HG03039 (cell line): ENCODE results near the gene CRELD2.
A peak's percentile ranks its signal among the peaks of the same experiment; 100 is the strongest.

Source experiments
- ATAC-seq: cut with Tn5 transposase; IDR thresholded peaks from one replicate; pipeline ENCODE4 v1.9.1; 2021; ENCODE audit warnings: mild to moderate bottlenecking, moderate library complexity; ENCODE audit not compliant: unreplicated experiment

The CRELD2 gene, protein sequence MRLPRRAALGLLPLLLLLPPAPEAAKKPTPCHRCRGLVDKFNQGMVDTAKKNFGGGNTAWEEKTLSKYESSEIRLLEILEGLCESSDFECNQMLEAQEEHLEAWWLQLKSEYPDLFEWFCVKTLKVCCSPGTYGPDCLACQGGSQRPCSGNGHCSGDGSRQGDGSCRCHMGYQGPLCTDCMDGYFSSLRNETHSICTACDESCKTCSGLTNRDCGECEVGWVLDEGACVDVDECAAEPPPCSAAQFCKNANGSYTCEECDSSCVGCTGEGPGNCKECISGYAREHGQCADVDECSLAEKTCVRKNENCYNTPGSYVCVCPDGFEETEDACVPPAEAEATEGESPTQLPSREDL

DNA sequence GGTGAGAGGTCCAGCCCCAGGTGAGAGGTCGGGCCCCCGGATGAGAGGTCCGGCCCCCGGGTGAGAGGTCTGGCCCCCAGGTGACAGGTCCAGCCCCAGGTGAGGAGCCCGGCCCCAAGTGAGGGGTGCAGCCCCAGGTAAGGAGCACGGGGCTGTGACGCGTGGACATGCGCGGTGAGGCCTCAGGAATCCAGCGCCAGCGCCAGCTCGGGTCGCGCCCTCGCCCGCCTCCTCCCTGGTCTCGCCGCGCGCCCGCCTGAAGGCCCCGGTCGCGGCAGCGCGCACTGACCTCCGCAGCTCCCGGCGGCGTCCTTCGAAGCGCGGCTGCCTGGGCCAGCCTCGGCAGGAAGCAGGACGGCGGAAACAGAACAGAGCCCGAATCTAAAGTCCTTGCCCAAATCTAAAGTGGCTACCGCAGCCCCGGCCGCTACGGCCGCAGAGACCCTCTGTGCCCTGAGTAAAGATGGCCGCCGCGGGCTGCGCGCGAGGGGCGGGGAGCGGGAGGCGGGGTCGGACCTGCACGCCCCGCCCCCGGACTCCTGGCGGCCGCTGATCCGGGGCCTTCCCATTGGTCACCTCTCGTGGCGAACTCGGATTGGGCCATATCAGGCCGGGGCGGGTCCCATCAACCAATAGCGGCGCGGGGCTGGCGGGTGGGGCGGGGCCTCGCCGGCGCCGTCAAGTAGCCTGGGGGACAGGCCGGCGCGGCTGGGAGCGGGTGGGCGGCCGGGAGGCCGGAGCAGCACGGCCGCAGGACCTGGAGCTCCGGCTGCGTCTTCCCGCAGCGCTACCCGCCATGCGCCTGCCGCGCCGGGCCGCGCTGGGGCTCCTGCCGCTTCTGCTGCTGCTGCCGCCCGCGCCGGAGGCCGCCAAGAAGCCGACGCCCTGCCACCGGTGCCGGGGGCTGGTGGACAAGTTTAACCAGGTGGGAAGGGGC is at the start of gene CRELD2, which contains the start of gene ALG12:
CRELD2 (plus strand) TSS at position 661 of the 937 bp plus-strand sequence; CDS start at position 797, 136 bp downstream.
ALG12 (minus strand) TSS at position 465 of the 937 bp plus-strand sequence. CDS start 4,673 bp downstream, outside the sequence.
- ATAC-seq: peak; percentile 87

DNA sequence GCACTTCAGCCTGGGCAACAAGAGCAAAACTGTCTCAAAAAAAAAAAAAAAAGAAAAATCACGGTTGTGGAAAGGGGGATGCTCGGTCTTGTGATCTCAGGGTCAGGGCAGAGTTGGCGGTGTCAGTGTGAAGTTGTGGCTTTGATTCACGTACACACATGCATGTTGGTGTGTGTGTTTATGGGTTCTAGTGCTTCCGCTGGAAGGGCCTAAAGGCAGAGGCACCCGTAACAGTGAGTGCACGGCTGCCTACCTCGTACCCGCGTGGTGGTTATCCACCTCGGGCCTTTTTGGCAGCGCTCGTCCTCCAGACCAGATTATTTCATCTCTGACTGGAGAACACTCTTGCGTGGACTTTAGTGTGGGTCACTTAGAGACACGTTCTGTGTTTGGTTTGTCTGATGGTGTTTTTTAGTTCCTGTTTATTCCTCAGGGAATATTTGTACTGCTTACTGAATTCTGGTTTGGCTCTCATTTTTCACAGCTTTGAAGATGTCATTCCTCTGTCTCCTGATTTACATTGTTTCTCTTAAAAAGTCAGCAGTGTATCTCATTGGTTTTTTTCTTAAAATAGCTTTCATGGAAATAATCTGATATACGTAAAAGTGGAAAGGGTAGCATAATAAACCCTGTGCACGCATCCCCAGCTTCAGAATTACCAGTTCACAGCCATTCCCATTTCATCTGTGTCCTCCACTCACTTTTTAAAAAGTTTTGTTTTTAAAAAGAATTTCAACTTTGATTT is 49.2 kb upstream of the CRELD2 start:
- no peak for ATAC-seq

DNA sequence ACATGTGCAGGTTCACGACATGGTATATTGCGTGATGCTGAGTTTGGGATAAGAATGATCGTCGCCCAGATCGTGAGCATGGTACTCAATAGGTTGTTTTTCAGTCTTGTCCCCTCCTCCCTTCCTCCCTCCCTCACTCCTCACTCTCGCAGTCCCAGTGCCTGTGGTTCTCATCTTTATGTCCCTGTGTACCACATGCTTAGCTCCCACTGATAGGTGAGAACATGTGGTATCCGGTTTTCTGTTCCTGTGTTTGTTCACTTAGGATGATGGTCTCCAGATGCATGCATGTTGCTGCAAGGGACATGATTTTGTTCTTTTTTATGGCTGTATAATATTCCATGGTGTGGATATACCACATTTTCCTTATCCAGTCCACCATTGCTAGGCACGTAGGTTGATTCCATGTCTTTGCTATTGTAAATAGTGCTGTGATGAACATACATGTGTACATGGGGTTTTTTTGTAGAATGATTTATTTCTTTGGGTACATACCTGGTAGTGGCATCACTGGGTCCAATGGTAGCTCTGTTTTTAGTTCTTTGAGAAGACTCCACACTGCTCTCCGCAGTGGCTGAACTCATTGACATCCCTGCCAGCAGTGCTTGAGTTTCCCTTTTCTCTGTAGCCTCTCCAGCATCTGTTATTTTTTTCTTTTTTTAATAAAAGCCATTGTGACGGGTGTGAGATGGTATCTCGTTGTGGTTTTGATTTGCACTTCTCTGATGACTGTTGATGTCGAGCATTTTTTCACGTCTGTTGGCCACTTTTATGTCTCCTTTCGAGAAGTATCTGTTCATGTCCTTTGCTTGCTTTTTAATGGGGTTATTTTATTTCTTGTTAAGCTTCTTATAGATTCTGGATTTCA is 48.4 kb upstream of the CRELD2 start:
- no peak for ATAC-seq

DNA sequence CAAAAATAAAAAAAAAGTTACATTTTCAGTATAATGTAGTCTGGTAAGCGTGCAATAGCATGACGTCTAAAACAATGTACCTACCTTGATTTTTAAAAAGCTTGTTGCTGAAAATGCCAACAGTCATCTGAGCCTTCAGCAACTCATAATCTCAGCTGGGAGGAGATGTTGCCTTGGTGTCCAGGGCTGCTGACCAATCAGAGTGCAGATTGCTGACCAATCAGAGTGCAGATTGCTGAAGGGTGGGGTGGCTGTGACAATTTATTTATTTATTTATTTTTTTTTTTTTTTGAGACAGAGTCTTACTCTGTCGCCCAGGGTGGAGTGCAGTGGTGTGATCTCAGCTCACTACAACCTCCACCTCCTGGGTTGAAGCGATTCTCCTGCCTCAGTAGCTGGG is 47.0 kb upstream of the CRELD2 start:
- no peak for ATAC-seq

DNA sequence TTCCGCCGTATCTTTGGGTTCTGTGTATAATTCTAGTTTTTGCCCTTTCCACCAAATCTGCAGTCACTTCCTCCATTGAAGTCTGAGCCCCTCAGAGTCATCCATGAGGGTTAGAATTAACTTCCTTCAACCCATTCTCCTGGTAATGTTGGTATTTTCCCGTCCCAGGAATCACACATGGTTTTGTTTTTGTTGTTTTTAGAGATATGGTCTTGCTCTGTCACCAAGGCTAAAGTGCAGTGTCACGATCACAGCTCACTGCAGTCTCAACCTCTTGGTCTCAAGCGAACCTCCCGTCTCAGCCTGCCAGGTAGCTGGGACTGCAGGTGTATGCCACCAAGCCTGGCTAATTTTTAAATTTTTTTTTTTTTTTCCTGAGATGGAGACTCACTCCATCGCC is 46.1 kb upstream of the CRELD2 start:
- ATAC-seq: no peak

DNA sequence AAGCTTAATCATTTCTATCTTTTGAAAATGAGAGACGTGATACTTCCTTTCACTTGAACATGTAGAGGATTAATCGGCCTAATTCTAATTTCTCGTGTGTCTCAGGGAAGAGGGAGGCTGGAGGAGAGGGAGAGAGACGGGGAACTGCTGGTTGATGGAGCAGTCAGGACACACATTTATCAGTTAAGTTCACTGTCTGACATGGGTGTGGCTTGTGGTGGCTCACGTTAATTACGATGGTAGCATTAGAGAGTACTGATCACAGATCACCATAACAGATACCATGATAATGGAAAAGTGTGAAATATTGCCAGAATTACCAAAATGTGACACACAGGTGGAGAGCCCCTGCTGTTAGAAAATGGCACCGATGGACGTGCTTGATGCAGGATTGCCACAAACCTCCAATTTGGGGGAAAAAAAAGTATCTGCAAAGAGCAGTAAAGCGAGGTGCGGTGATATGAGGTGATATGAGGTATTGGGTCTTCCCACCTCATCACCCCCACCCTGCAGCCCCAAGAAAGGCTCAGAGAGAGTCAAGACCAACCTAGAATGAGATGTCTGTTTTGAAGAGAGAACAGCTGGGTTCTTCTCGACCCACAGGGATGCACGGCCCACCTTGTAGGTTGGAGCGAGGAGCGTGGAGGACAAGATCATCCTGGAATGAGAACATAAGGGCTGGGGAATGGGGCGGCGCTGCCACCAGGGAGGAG is 45.0 kb upstream of the CRELD2 start:
- no peak for ATAC-seq

- ATAC-seq: no peak
These were observed 40.8 kb upstream of the CRELD2 start for GRCh38 chr22:49877642-49878041.

GRCh38 chr22:49878206-49878605 is 40.2 kb upstream of the CRELD2 start:
- no peak for ATAC-seq

DNA sequence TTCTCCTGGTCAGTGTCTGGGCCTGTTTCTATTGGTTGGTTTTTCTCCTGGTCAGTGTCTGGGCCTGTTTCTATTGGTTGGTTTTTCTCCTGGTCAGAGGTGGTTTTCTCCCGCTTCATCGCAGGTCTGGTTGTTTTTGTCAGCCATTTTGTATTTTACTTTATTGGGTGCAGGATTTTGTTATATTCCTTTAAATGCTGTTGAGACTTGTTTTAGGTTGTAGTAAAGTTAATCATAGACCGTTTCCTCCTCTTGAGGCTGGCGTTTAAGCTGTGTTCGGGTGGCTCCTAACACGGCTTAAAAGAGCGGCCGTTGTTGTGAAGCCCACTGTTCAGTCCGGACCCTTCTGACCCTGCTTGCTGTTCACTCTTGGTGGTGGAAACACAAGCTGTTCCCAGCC is 38.6 kb upstream of the CRELD2 start:
- no peak for ATAC-seq

GRCh38 chr22:49880281-49880680 is 38.2 kb upstream of the CRELD2 start:
- no peak for ATAC-seq

DNA sequence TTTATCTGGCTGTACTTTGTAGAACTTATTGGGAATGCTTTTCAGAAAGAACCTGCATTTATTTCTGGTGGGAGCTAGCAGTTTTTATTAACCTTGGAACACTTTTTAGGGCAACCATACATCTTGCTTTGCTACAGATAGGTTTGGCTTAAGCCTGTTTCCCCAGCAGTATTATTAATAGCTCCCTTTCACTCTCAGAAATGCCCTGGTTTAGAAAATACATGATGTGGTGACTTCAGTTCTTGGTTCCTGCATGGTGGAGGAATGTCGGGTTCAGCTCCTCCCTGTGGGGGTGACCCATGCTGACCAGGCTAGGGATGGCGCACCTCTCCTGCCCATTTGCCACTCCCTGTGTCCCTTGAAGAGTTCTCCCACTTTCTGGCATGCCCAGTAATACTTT is 36.6 kb upstream of the CRELD2 start:
- no peak for ATAC-seq

DNA sequence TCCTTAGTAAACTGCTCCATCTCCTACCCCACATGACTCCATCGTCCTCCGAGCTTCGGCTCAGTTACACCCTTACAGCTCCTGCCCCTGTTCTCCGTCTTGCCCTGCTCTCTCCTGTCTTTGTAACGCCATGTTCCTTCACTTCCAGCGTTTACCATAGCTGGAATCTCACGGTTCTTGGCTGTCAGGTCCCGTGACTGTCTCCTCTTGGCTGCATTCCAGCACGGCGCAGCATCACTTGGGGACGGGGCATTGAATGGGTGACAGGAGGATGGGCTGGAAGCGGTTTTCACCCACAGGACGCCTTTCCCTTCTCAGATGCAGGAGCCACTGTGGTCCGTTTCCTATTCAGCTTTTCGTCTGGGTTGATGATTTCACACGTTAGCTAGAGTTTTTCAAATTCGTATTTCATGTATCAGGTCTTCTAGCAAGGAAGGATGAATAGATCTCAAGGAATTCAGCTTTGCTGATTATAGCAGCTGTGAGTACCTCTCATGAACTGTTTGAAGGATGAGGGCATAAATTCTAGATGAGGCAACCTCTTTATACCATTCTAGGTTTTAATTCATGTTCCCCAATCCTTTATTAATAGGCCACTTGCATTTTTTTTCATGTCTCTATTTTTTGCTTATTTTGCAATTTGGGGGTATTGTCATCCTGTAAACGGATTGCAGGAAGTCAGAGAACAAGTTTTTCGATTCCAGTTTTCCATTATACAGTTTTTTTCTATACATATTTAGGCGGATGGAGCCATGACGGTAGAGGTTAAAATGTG is 35.7 kb upstream of the CRELD2 start:
- no peak for ATAC-seq

- no peak for ATAC-seq
These were observed 35.2 kb upstream of the CRELD2 start for GRCh38 chr22:49883294-49883640.

DNA sequence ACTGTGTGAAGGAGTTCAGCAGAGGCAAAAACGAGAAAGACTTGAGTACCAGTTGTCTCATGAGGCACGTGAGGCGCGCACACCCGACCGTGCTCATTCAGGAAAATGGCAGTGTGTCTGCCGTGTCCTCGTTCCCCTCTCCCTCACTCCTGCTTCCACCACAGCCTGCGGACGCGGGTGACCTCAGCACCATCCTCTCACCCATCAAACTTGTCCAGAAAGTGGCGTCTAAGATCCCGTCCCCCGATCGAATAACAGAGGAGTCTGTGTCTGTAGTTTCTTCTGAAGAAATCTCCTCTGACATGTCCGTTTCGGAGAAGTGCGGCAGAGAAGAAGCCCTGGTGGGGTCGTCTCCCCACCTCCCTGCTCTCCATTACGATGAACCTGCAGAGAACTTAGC is 34.4 kb upstream of the CRELD2 start:
- ATAC-seq: no peak

DNA sequence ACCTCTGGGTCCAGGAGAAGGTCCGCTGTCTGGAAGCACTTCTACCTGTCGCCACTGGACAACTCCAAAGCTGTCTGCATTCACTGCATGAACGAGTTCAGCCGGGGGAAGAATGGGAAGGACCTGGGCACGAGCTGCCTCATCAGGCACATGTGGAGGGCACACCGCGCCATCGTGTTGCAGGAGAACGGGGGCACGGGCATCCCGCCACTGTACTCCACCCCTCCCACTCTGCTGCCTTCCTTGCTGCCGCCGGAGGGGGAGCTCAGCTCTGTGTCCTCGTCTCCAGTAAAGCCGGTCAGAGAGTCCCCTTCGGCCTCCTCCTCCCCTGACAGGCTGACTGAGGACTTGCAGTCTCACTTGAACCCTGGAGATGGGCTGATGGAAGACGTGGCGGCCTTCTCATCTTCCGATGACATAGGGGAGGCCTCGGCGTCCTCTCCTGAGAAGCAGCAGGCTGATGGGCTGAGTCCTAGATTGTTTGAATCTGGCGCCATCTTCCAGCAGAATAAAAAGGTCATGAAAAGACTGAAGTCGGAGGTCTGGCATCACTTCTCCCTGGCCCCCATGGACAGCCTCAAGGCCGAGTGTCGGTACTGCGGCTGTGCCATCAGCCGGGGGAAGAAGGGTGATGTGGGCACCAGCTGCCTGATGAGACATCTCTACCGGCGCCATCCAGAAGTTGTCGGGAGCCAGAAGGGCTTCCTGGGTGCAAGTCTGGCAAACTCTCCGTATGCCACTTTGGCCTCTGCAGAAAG is 33.8 kb upstream of the CRELD2 start:
- ATAC-seq: no peak

DNA sequence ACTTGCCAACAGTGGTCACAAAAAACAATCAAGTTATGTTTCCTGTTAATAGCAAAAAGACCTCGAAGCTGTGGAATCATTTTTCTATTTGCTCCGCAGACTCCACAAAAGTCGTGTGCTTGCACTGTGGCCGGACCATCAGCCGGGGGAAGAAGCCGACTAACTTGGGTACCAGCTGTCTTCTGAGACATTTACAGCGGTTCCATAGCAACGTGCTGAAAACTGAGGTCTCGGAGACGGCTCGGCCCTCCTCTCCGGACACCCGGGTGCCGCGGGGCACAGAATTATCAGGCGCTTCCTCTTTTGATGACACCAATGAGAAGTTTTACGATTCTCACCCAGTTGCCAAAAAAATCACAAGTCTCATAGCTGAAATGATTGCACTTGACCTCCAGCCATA is 33.2 kb upstream of the CRELD2 start:
- ATAC-seq: no peak

DNA sequence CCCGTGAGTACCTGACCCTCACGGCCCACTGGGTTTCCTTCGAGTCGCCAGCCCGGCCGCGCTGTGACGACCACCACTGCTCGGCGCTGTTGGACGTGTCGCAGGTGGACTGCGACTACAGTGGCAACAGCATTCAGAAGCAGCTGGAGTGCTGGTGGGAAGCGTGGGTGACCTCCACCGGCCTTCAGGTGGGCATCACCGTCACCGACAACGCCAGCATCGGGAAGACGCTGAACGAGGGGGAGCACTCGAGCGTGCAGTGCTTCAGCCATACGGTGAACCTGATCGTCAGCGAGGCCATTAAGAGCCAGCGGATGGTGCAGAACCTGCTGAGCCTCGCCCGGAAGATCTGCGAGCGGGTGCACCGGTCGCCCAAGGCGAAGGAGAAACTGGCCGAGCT is 32.6 kb upstream of the CRELD2 start:
- ATAC-seq: no peak
